Liver (tissue), 3 donors: ENCODE measurements around the gene TNFRSF21.

Experiments used
- GABPA ChIP-seq, 2 donors: IDR thresholded peaks in 1 of 2; conservative IDR thresholded peaks in 1 of 2; 2 replicates each; pipeline ENCODE4 v1.6.1; 2016; ENCODE audit warnings: antibody characterized with exemption in 2 of 2, mild to moderate bottlenecking in 1 of 2, moderate library complexity in 1 of 2
- JUND ChIP-seq, 2 donors: IDR thresholded peaks; 2 replicates each; pipeline ENCODE4 v1.6.1; 2016; ENCODE audit warnings: antibody characterized with exemption in 2 of 2
- RAD21 ChIP-seq, 2 donors: IDR thresholded peaks; 2 replicates each; pipeline ENCODE4 v1.6.1; 2016; ENCODE audit warnings: antibody characterized with exemption in 2 of 2, mild to moderate bottlenecking in 2 of 2
- RXRA ChIP-seq, 2 donors: IDR thresholded peaks; 2 replicates each; pipeline ENCODE4 v1.6.1; 2017 to 2018; ENCODE audit warnings: antibody characterized with exemption in 2 of 2, mild to moderate bottlenecking in 1 of 2
- SP1 ChIP-seq: IDR thresholded peaks from 2 replicates; pipeline ENCODE4 v1.6.1; 2018; ENCODE audit warnings: antibody characterized with exemption, mild to moderate bottlenecking
- TAF1 ChIP-seq: conservative IDR thresholded peaks from 2 replicates; pipeline ENCODE4 v1.6.1; 2016; ENCODE audit warnings: antibody characterized with exemption, mild to moderate bottlenecking
- YY1 ChIP-seq: IDR thresholded peaks from 2 replicates; pipeline ENCODE4 v1.6.1; 2016; ENCODE audit warnings: antibody characterized with exemption, mild to moderate bottlenecking
- TF ChIP-seq, protein P1 (sequence below): IDR thresholded peaks from 2 replicates; pipeline ENCODE4 v1.6.1; 2016; ENCODE audit warnings: antibody characterized with exemption, mild to moderate bottlenecking
- TF ChIP-seq, protein P2 (sequence below): IDR thresholded peaks from 2 replicates; pipeline ENCODE4 v1.6.1; 2016; ENCODE audit warnings: antibody characterized with exemption
- TF ChIP-seq, protein P3 (sequence below): fragments of 150-350 bp; IDR thresholded peaks from 2 replicates; pipeline ENCODE4 v1.5.1; 2017; ENCODE audit warnings: improper control_type of control experiment, low read depth, low read length; ENCODE audit not compliant: missing input control
- TF ChIP-seq, protein P4 (sequence below): IDR thresholded peaks from 2 replicates; pipeline ENCODE4 v1.6.1; 2016; ENCODE audit warnings: antibody characterized with exemption
- TF ChIP-seq, protein P5 (sequence below): IDR thresholded peaks from 2 replicates; pipeline ENCODE4 v1.6.1; 2016; ENCODE audit warnings: antibody characterized with exemption
- donor health status: healthy.
- donor health status: healthy.

DNA sequence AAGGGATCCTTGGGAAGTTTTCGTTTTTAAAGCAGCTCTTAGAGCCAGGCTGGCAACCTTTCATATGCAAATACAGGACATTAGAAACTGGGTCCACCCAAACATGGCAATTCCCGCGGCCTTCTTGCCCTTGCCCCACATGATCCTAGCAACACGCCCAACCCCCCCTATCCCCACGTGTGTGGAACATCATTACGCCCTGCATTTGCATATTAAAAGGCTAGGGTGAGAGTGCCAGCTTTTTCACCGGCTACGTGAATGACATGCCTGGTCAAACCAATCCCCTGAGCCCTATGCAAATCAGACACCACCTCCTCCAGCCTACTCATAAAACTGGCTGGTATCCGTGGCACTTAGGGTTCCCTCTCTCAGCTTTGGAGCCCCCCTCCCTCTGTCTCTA, 88.1 kb downstream of the TNFRSF21 start:
- TF ChIP-seq, protein P1, sequence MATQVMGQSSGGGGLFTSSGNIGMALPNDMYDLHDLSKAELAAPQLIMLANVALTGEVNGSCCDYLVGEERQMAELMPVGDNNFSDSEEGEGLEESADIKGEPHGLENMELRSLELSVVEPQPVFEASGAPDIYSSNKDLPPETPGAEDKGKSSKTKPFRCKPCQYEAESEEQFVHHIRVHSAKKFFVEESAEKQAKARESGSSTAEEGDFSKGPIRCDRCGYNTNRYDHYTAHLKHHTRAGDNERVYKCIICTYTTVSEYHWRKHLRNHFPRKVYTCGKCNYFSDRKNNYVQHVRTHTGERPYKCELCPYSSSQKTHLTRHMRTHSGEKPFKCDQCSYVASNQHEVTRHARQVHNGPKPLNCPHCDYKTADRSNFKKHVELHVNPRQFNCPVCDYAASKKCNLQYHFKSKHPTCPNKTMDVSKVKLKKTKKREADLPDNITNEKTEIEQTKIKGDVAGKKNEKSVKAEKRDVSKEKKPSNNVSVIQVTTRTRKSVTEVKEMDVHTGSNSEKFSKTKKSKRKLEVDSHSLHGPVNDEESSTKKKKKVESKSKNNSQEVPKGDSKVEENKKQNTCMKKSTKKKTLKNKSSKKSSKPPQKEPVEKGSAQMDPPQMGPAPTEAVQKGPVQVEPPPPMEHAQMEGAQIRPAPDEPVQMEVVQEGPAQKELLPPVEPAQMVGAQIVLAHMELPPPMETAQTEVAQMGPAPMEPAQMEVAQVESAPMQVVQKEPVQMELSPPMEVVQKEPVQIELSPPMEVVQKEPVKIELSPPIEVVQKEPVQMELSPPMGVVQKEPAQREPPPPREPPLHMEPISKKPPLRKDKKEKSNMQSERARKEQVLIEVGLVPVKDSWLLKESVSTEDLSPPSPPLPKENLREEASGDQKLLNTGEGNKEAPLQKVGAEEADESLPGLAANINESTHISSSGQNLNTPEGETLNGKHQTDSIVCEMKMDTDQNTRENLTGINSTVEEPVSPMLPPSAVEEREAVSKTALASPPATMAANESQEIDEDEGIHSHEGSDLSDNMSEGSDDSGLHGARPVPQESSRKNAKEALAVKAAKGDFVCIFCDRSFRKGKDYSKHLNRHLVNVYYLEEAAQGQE = no peak
- TF ChIP-seq, protein P2, sequence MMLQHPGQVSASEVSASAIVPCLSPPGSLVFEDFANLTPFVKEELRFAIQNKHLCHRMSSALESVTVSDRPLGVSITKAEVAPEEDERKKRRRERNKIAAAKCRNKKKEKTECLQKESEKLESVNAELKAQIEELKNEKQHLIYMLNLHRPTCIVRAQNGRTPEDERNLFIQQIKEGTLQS = no peak
- TF ChIP-seq, protein P3, sequence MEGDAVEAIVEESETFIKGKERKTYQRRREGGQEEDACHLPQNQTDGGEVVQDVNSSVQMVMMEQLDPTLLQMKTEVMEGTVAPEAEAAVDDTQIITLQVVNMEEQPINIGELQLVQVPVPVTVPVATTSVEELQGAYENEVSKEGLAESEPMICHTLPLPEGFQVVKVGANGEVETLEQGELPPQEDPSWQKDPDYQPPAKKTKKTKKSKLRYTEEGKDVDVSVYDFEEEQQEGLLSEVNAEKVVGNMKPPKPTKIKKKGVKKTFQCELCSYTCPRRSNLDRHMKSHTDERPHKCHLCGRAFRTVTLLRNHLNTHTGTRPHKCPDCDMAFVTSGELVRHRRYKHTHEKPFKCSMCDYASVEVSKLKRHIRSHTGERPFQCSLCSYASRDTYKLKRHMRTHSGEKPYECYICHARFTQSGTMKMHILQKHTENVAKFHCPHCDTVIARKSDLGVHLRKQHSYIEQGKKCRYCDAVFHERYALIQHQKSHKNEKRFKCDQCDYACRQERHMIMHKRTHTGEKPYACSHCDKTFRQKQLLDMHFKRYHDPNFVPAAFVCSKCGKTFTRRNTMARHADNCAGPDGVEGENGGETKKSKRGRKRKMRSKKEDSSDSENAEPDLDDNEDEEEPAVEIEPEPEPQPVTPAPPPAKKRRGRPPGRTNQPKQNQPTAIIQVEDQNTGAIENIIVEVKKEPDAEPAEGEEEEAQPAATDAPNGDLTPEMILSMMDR = no peak
- TF ChIP-seq GABPA (IDR thresholded peaks at IDR 0.05 in 1 of 2, conservative IDR thresholded peaks at IDR 0.05 in 1 of 2) = no peak
- TF ChIP-seq, protein P4, sequence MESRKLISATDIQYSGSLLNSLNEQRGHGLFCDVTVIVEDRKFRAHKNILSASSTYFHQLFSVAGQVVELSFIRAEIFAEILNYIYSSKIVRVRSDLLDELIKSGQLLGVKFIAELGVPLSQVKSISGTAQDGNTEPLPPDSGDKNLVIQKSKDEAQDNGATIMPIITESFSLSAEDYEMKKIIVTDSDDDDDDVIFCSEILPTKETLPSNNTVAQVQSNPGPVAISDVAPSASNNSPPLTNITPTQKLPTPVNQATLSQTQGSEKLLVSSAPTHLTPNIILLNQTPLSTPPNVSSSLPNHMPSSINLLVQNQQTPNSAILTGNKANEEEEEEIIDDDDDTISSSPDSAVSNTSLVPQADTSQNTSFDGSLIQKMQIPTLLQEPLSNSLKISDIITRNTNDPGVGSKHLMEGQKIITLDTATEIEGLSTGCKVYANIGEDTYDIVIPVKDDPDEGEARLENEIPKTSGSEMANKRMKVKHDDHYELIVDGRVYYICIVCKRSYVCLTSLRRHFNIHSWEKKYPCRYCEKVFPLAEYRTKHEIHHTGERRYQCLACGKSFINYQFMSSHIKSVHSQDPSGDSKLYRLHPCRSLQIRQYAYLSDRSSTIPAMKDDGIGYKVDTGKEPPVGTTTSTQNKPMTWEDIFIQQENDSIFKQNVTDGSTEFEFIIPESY = no peak
- no peak for TF ChIP-seq TAF1
- TF ChIP-seq RAD21 (IDR thresholded peaks at IDR 0.05) = no peak
- TF ChIP-seq RXRA (IDR thresholded peaks at IDR 0.05) = no peak
- TF ChIP-seq, protein P5, sequence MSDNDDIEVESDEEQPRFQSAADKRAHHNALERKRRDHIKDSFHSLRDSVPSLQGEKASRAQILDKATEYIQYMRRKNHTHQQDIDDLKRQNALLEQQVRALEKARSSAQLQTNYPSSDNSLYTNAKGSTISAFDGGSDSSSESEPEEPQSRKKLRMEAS = no peak
- no peak for TF ChIP-seq YY1
- TF ChIP-seq SP1 = no peak
- no peak for TF ChIP-seq JUND (IDR thresholded peaks at IDR 0.05)
